Spinal cord (tissue), 10 donors: ENCODE data around the gene PRKCH. TPM values are rescaled to one million over a fixed set of nuclear protein-coding genes. Genes with fewer than 3 reads are reported as not detected.

Experiments used
- DNase-seq, 6 donors: peaks; one replicate each; pipeline versions ENCODE4 v3.0.0 to v3.0.0-alpha.2; 2013 to 2015; ENCODE audit warnings: low spot score in 6 of 6, low read depth in 4 of 6
- H3K27ac ChIP-seq: one replicate; pipeline ENCODE4 v1.5.1; 2013; ENCODE audit warnings: low read depth, low read length, control low read depth
- H3K27me3 ChIP-seq: one replicate; pipeline ENCODE4 v1.6.1; 2013; ENCODE audit warnings: low read length; ENCODE audit not compliant: control insufficient read depth, insufficient read depth
- H3K36me3 ChIP-seq: one replicate; pipeline ENCODE4 v1.6.1; 2013; ENCODE audit warnings: low read length; ENCODE audit not compliant: control insufficient read depth, insufficient read depth
- H3K4me1 ChIP-seq: one replicate; pipeline ENCODE4 v1.6.1; 2013; ENCODE audit warnings: low read length; ENCODE audit not compliant: control insufficient read depth, insufficient read depth
- H3K4me3 ChIP-seq: one replicate; pipeline ENCODE4 v1.5.1; 2013; ENCODE audit warnings: low read depth, low read length, control low read depth
- H3K9me3 ChIP-seq: one replicate; pipeline ENCODE4 v1.6.1; 2013; ENCODE audit warnings: low read length; ENCODE audit not compliant: control insufficient read depth, insufficient read depth
- WGBS: methylation state at CpG from one replicate; pipeline ENCODE4 v1.1.5; 2013; ENCODE audit warnings: missing lambda C conversion rate; ENCODE audit not compliant: insufficient coverage; 5-methylcytosine and 5-hydroxymethylcytosine counted together
- polyA plus RNA-seq, 2 donors: library from polyadenylated mRNA; unstranded; fragments of 120-200 nt; gene quantifications; one replicate each; pipeline ENCODE4 v1.2.1, GENCODE V29; 2013; ENCODE audit not compliant: insufficient read length in 2 of 2
- total RNA-seq, 2 donors: library from RNA; depleted of rRNA in 1 of 2; stranded (reverse); fragments of 120-200 nt in 1 of 2; fragments of >200 nt in 1 of 2; gene quantifications; one replicate each; pipeline versions ENCODE4 v1.2.3 to v1.2.4, GENCODE V29; 2013 to 2014
- donor health status: healthy.

Gene PRKCH
- total and polyA plus RNA-seq, 4 donors: 9.6 to 30.7 (median 15.5) TPM

DNA sequence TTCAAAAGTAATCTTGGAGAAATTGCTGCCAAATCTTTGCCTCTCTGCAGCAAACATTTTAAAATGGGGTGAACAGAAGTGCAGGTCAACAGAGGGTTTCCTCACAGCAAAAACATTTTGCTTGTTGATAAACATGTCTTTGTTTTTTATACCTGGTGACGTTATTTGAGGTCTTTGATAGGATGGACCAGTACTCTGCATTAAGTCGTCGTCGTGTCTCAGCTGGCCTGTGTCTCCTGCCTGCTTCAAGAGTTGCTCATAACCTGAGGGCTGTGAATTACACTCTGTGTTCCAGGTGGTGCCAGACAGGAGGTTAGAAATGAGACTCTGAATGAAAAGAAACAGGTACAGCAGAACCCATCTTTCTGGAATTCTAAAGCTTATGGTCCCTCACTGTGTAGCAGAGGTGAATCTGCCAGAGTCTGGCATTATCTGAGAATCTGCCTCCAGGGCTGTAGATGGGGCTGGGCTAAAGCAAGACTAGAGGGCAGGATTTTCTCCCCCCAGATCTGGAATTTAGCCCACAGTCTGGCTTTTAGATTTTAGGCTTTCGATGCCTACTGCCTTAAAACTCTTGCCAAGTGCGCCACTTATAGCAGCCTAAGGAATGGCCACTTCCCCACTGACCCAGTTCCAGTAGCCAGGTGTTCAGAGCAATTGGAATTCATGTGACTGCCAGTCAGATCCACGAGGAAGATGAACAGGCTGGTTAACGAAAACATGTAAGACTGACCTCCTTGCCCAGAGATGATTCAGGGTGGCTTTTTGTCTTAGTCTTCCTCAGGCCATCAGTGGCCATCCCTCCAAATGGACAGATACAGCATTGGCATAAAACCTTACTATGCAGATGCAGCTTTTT is 161.2 kb downstream of the PRKCH start:
- 73% methylated on average over 8 of the region's 8 CpGs for WGBS
- no peaks in the 10 kb centered on the region for H3K9me3 ChIP-seq
- H3K27me3 ChIP-seq: no peaks in the 10 kb centered on the region
- no peaks in the 10 kb centered on the region for H3K36me3 ChIP-seq
- DNase-seq: no peak
- H3K4me3 ChIP-seq: no peak overlapping the region
- peaks cover 6% of the 10 kb centered on the region for H3K4me1 ChIP-seq
- no peak overlapping the region for H3K27ac ChIP-seq

DNA sequence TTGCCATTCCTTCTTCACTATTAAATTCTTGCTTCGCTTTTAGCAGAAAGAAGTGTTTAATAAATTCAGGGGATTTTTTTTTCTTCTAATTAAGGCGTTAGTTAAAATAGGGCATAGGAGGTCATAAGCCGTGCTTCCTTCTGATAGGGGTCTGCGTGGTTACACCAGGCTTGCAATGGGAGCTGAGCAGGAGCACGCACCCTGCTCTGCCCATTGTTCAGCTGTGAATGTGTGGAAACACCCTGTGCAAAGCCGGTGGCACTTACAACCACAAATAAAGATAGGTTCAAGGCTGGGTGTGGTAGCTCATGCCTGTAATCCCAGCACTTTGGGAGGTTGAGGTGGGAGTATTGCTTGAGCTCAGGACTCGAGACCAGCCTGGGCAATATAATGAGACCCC is 162.1 kb downstream of the PRKCH start:
- Histone ChIP-seq H3K9me3 (no peaks in the 10 kb centered on the region), H3K4me1 (no peaks in the 10 kb centered on the region), H3K36me3 (no peaks in the 10 kb centered on the region), H3K27me3 (no peaks in the 10 kb centered on the region), H3K27ac (no peak overlapping the region), H3K4me3 (no peak overlapping the region)
- 100% methylated on average over 4 of the region's 7 CpGs for WGBS
- no peak for DNase-seq

DNA sequence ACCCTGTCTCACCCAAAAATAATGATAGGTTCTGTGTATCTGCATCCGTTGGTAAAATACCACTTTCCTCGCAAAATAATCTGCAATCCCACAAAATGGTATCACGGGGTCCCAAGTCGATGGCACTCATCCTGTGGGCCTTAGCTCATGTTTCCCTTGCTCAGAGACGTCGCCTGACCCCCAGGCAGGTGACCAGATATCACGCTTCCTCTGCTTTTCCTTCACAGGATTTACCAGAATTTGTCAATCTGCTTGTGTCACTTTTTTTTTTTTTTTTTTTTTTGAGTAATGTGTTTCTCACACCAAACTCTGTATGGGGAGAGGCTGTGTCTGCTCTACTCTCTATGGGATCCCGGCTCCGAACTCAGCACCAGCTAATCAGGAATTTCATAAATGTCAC is 162.7 kb downstream of the PRKCH start:
- WGBS: 100% methylated on average over 5 of the region's 9 CpGs
- no peaks in the 10 kb centered on the region for H3K36me3 ChIP-seq
- no peak for DNase-seq
- no peaks in the 10 kb centered on the region for H3K27me3 ChIP-seq
- no peak overlapping the region for H3K27ac ChIP-seq
- H3K4me3 ChIP-seq: no peak overlapping the region
- no peaks in the 10 kb centered on the region for H3K9me3 ChIP-seq
- no peaks in the 10 kb centered on the region for H3K4me1 ChIP-seq

DNA sequence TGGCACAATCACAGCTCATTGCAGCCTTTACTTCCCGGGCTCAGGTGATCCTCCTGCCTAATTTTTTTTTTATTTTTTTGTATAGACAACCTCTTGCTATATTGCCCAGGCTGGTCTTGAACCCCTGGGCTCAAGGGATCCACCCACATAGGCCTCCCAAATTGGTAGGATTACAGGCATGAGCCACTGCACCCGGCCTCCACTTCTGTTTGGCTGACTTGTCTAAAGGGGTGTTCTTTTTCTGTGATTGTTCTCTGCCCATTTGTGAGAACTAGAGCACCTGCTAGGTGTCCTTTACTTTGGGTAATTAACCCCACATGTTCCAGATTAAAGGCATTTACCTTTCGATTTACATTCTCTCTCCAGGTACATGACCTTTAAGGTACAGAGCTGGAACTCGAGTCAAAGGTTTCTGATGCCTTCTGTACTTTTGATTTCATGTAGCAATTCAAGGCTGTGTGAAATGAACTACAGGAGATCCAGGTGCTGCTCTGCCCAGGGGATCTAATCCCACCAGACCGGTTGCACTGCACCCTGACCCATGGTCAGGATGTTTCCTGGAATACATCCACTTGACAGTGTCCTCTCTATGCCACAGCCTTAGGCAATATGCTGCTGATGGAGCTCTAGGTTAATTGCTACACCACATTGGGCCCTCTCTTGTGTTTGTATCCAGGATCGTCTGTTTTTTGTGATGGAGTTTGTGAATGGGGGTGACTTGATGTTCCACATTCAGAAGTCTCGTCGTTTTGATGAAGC is 163.6 kb downstream of the PRKCH start:
- Histone ChIP-seq H3K27ac (no peak overlapping the region), H3K36me3 (no peaks in the 10 kb centered on the region), H3K9me3 (no peaks in the 10 kb centered on the region), H3K4me1 (no peaks in the 10 kb centered on the region), H3K27me3 (no peaks in the 10 kb centered on the region), H3K4me3 (no peak overlapping the region)
- 83% methylated on average over 5 of the region's 8 CpGs for WGBS
- DNase-seq: no peak

DNA sequence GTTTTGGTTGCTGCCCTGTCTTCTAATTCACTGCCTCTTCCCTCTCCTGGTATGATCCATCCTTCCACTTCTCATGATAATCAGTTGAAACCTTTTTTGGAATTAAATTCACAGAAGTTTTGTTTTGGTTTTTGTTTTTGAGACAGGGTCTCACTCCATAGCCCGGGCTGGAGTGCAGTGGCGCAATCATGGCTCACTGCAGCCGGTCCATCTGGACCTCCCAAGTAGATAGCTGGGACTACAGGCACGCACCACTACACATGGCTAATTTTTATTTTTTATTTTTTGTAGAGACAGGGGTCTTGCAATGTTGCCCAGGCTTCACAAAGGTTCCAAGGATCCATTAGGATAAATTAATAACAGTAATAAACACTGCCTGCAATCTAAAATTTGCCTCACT is 164.3 kb downstream of the PRKCH start:
- no CpG with 5 or more reads among the region's 4 CpGs for WGBS
- no peak overlapping the region for H3K27ac ChIP-seq
- H3K27me3 ChIP-seq: no peaks in the 10 kb centered on the region
- DNase-seq: no peak
- no peaks in the 10 kb centered on the region for H3K36me3 ChIP-seq
- no peak overlapping the region for H3K4me3 ChIP-seq
- no peaks in the 10 kb centered on the region for H3K4me1 ChIP-seq
- H3K9me3 ChIP-seq: no peaks in the 10 kb centered on the region

- H3K4me1 ChIP-seq: no peaks in the 10 kb centered on the region
- WGBS: 100% methylated on average over 1 of the region's 5 CpGs
Observed at GRCh38 chr14:61486930-61487495, 165.6 kb downstream of the PRKCH start.

GRCh38 chr14:61488417-61489401 is 167.3 kb downstream of the PRKCH start:
- H3K9me3 ChIP-seq: no peaks in the 10 kb centered on the region

More at GRCh38 chr14:61486930-61487495, 165.6 kb downstream of the PRKCH start:
- DNase-seq: no peak
- Histone ChIP-seq H3K36me3 (no peaks in the 10 kb centered on the region), H3K27me3 (no peaks in the 10 kb centered on the region), H3K9me3 (no peaks in the 10 kb centered on the region), H3K27ac (no peak overlapping the region), H3K4me3 (no peak overlapping the region)

GRCh38 chr14:61489512-61489911 is 168.1 kb downstream of the PRKCH start:
- no peaks in the 10 kb centered on the region for H3K9me3 ChIP-seq
- no peak overlapping the region for H3K4me3 ChIP-seq
- H3K27ac ChIP-seq: no peak overlapping the region
- 50% methylated on average over 2 of the region's 2 CpGs for WGBS
- peak in 2 of 6 donors; percentile 63 to 65 for DNase-seq
- H3K36me3 ChIP-seq: no peaks in the 10 kb centered on the region
- no peaks in the 10 kb centered on the region for H3K4me1 ChIP-seq
- H3K27me3 ChIP-seq: no peaks in the 10 kb centered on the region

More at GRCh38 chr14:61488417-61489401, 167.3 kb downstream of the PRKCH start:
- DNase-seq: peak in 1 of 6 donors; percentile 51
- no peak overlapping the region for H3K4me3 ChIP-seq
- WGBS: no CpG with 5 or more reads among the region's 4 CpGs
- no peaks in the 10 kb centered on the region for H3K27me3 ChIP-seq
- H3K4me1 ChIP-seq: no peaks in the 10 kb centered on the region
- H3K27ac ChIP-seq: no peak overlapping the region
- no peaks in the 10 kb centered on the region for H3K36me3 ChIP-seq

GRCh38 chr14:61489932-61490331 is 168.6 kb downstream of the PRKCH start:
- DNase-seq: peak in 2 of 6 donors; percentile 34 to 37
- H3K4me1 ChIP-seq: no peaks in the 10 kb centered on the region
- H3K36me3 ChIP-seq: no peaks in the 10 kb centered on the region
- no peaks in the 10 kb centered on the region for H3K9me3 ChIP-seq
- no peaks in the 10 kb centered on the region for H3K27me3 ChIP-seq
- no peak overlapping the region for H3K27ac ChIP-seq
- WGBS: 58% methylated on average over 6 of the region's 6 CpGs
- no peak overlapping the region for H3K4me3 ChIP-seq
